ENCODE results near the gene RABGEF1. TPM values are rescaled to one million over a fixed set of nuclear protein-coding genes. Genes with fewer than 3 reads are reported as not detected.
A peak's percentile ranks its signal among the peaks of the same experiment; 100 is the strongest.
"Not testable (repeated sequence)": the region's sequence is repeated elsewhere in the genome, so short reads cannot be mapped to it uniquely, and the experiment has no call there.

Gene RABGEF1
- total and polyA plus RNA-seq, 11 donors: 5.7 to 21.2 (median 19.0) TPM

GRCh38 chr7:66766041-66766440, 25.5 kb downstream of the RABGEF1 start:
- TF ChIP-seq CTCF (IDR thresholded peaks at IDR 0.05): no peak
- no peak for TF ChIP-seq POLR2A (IDR thresholded peaks at IDR 0.05)
- Histone ChIP-seq H3K36me3 (no peaks in the 10 kb centered on the region), H3K4me1 (peaks cover 0 to 30% (median 10%) of the 10 kb centered on the region in 12 donors), H3K27me3 (no peaks in the 10 kb centered on the region), H3K9me3 (peaks cover 0 to 7% (median 0%) of the 10 kb centered on the region in 12 donors), H3K27ac (no peak overlapping the region), H3K4me3 (no peak overlapping the region)
- WGBS, 4 donors: 90 to 96% (median 93%) methylated on average over 5 of the region's 5 CpGs
- no peak for DNase-seq
- intact Hi-C loops (cut with DNase I): no loop called here
- no peak for ATAC-seq

- H3K27me3 ChIP-seq; H3K9me3 ChIP-seq; H3K27ac ChIP-seq; H3K36me3 ChIP-seq; ATAC-seq; DNase-seq; intact Hi-C loops (cut with DNase I); H3K4me3 ChIP-seq: not testable (repeated sequence)
- peaks cover 0 to 30% (median 10%) of the 10 kb centered on the region in 12 donors for H3K4me1 ChIP-seq
Measured at GRCh38 chr7:66767486-66767885, 27.0 kb downstream of the RABGEF1 start.

GRCh38 chr7:66768865-66769832, 28.6 kb downstream of the RABGEF1 start:
- Histone ChIP-seq H3K36me3 (peaks cover 0 to 25% (median 20%) of the 10 kb centered on the region in 9 donors), H3K4me1 (peaks cover 0 to 28% (median 10%) of the 10 kb centered on the region in 12 donors), H3K27ac (no peak overlapping the region), H3K4me3 (no peak overlapping the region), H3K27me3 (no peaks in the 10 kb centered on the region), H3K9me3 (no peaks in the 10 kb centered on the region)
- ATAC-seq (no peak), DNase-seq (no peak)
- no peak for TF ChIP-seq CTCF (IDR thresholded peaks at IDR 0.05)
- intact Hi-C loops (cut with DNase I): no loop called here
- 75 to 82% (median 81%) methylated on average over 4 to 5 of the region's 5 CpGs for WGBS, 4 donors

GRCh38 chr7:66769833-66770512, 29.4 kb downstream of the RABGEF1 start:
- intact Hi-C loops (cut with DNase I): no loop called here
- no peak overlapping the region for H3K4me3 ChIP-seq

More at GRCh38 chr7:66769833-66770512, 29.4 kb downstream of the RABGEF1 start:
- Histone ChIP-seq H3K9me3 (no peaks in the 10 kb centered on the region), H3K36me3 (peaks cover 0 to 33% (median 28%) of the 10 kb centered on the region in 9 donors), H3K27me3 (no peaks in the 10 kb centered on the region), H3K4me1 (peaks cover 0 to 28% (median 10%) of the 10 kb centered on the region in 12 donors), H3K27ac (no peak overlapping the region)
- DNase-seq (no peak), ATAC-seq (peak in 1 of 4 donors; percentile 18)
- 38 to 44% (median 42%) methylated on average over 5 of the region's 5 CpGs for WGBS, 4 donors
- TF ChIP-seq POLR2A (IDR thresholded peaks at IDR 0.05) (no peak), CTCF (IDR thresholded peaks at IDR 0.05) (no peak)
